ENCODE results near the gene C4BPA. TPM values are rescaled to one million over a fixed set of nuclear protein-coding genes. Genes with fewer than 3 reads are reported as not detected.
A peak's percentile ranks its signal among the peaks of the same experiment; 100 is the strongest.

C4BPA gene
- total and polyA plus RNA-seq, 10 donors, result 0.03 to 1.9 (median 0.45) TPM

DNA sequence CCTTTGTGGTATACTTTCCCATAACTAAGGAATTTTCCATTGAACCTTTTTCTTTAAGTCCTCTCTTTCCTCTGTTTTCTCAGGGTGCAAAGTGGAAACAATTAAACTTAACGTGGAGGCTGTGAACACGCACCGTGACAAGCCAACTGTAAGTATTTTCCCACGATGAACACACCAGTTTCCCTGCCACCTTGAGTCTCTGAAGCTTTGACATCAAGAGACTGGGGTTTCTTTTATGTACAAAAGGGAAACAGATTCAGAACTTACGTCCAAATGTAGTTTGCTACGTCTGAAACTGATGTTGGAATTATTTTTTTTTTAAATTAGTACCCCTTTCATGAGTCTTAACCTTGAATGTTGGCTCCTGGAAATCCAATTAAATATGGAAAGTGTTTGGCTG lies 32.6 kb upstream of the C4BPA start:
- H3K27ac ChIP-seq, result peak overlapping the region in 7 of 8 donors; percentile 15 to 88 (median 86)

DNA sequence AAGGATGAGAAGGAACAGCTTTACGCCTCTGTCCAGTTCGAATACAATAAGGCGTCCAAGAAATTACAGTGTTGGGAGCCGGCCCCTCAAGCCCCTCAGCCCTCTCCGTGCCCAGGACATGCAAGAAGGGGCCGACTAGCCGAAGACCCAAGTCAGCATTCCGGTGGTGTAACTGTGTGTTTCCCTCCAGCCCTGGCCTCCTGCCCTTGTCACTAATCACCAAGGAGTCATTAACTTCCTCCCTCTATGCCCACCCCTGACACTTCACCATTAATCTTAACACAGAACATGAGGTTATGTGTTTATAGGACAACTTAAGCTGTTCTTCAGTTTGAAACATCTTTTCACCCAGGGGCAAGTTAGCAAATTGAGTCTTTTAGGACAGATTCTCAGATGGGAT lies 31.8 kb upstream of the C4BPA start:
- intact Hi-C loops (cut with DNase I; ENCODE audit: low total_unique reads), result loop anchor here (10.0 kb wide), 1 partner anchor 67 kb away; no protein-coding TSS in a partner anchor
- 37 to 70% (median 52%) methylated on average over 8 of the region's 8 CpGs for WGBS, 5 donors
- Histone ChIP-seq H3K4me3 (no peak overlapping the region), H3K27me3 (replicated peaks in 1 of 7) (no peaks in the 10 kb centered on the region), H3K4me1 (peaks cover 0 to 48% (median 13%) of the 10 kb centered on the region in 6 donors), H3K27ac (peak overlapping the region in 4 of 8 donors; percentile 7 to 88 (median 86)), H3K36me3 (peaks cover 0 to 99% (median 31%) of the 10 kb centered on the region in 6 donors), H3K9me3 (no peaks in the 10 kb centered on the region)
- no peak for DNase-seq
- no peak for TF ChIP-seq POLR2AphosphoS5 (IDR thresholded peaks at IDR 0.05)
- no peak for TF ChIP-seq POLR2A (IDR thresholded peaks at IDR 0.05)
- TF ChIP-seq, protein P1, sequence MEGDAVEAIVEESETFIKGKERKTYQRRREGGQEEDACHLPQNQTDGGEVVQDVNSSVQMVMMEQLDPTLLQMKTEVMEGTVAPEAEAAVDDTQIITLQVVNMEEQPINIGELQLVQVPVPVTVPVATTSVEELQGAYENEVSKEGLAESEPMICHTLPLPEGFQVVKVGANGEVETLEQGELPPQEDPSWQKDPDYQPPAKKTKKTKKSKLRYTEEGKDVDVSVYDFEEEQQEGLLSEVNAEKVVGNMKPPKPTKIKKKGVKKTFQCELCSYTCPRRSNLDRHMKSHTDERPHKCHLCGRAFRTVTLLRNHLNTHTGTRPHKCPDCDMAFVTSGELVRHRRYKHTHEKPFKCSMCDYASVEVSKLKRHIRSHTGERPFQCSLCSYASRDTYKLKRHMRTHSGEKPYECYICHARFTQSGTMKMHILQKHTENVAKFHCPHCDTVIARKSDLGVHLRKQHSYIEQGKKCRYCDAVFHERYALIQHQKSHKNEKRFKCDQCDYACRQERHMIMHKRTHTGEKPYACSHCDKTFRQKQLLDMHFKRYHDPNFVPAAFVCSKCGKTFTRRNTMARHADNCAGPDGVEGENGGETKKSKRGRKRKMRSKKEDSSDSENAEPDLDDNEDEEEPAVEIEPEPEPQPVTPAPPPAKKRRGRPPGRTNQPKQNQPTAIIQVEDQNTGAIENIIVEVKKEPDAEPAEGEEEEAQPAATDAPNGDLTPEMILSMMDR (IDR thresholded peaks at IDR 0.05 in 8 of 11, conservative IDR thresholded peaks at IDR 0.05 in 3 of 11), result no peak

More for the DNA sequence above, 32.6 kb upstream of the C4BPA start:
- Histone ChIP-seq H3K27me3 (replicated peaks in 1 of 7) (no peaks in the 10 kb centered on the region), H3K4me3 (peak overlapping the region in 1 of 8 donors; percentile 36), H3K9me3 (no peaks in the 10 kb centered on the region), H3K4me1 (peaks cover 0 to 42% (median 13%) of the 10 kb centered on the region in 6 donors), H3K36me3 (peaks cover 0 to 100% (median 31%) of the 10 kb centered on the region in 6 donors)
- no peak for DNase-seq
- 73 to 88% (median 82%) methylated on average over 6 of the region's 6 CpGs for WGBS, 5 donors
- intact Hi-C loops (cut with DNase I; ENCODE audit: low total_unique reads), result loop anchor here (10.0 kb wide), 1 partner anchor 67 kb away; no protein-coding TSS in a partner anchor
- TF ChIP-seq POLR2A (IDR thresholded peaks at IDR 0.05), result no peak
- TF ChIP-seq, protein P1 (IDR thresholded peaks at IDR 0.05 in 8 of 11, conservative IDR thresholded peaks at IDR 0.05 in 3 of 11), result no peak
- no peak for TF ChIP-seq POLR2AphosphoS5 (IDR thresholded peaks at IDR 0.05)

DNA sequence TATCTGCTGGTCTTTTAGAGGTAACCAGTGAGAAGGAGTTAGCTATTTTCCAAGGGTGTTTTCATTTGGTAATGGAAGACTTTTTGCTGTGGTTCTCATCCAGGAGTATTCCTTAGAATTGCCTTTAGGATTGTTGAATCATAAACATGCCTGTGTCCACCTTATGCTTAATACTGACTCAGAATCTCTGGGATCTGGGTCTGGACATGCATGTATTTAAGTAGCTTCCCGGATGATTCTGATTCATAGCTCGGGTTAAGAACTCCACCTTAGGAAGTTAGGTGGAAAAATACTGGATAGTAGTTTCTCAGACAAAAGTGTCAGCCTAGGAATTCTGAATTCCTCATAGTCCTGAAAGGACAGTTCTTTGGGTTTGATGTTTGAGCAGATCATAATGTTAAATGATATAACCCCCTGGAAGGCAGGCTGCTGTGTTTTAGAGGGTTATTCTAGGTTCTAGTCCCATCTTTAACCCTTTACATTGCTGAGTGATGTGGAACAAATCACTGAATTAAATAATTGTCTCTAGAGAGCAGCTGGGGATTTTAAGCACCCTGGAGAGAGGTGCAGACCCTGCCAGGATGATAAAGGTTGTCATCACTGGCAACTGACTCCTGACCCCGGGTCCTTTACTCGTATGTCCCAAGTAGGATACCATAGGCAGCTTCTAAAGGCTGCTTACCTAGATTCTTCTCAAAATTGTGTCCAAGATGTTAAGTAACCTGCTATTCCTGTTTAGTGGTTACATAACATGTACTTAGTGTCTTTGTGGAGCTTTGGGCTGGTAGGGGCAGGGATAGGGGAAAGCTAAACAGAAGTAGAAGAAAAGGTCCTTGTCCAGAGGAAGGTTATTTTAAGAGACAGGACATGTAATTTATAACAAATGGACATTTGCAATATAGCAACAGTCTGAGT lies 29.9 kb upstream of the C4BPA start:
- H3K9me3 ChIP-seq, result no peaks in the 10 kb centered on the region
- H3K27me3 ChIP-seq (replicated peaks in 1 of 7), result no peaks in the 10 kb centered on the region
- WGBS, 5 donors, result 84 to 94% (median 91%) methylated on average over 4 of the region's 4 CpGs
- intact Hi-C loops (cut with DNase I; ENCODE audit: low total_unique reads), result loop anchor here (10.0 kb wide), 1 partner anchor 69 kb away; no protein-coding TSS in a partner anchor
- peaks cover 0 to 90% (median 20%) of the 10 kb centered on the region in 6 donors for H3K36me3 ChIP-seq
- peaks cover 0 to 49% (median 16%) of the 10 kb centered on the region in 6 donors for H3K4me1 ChIP-seq
- H3K4me3 ChIP-seq, result no peak overlapping the region
- DNase-seq, result no peak
- H3K27ac ChIP-seq, result no peak overlapping the region
- TF ChIP-seq POLR2AphosphoS5 (IDR thresholded peaks at IDR 0.05) (no peak), POLR2A (IDR thresholded peaks at IDR 0.05) (no peak)
- TF ChIP-seq, protein P1 (IDR thresholded peaks at IDR 0.05 in 8 of 11, conservative IDR thresholded peaks at IDR 0.05 in 3 of 11), result no peak
